Measurements from ENCODE around the gene CBX3. TPM values are rescaled to one million over a fixed set of nuclear protein-coding genes. Genes with fewer than 3 reads are reported as not detected.
"Not testable (repeated sequence)": the region's sequence is repeated elsewhere in the genome, so short reads cannot be mapped to it uniquely, and the experiment has no call there.

The CBX3 gene
- total and polyA plus RNA-seq, 2 of the 8 experiments (the other 6 are each of a cell fraction or from before 2014, with no cell fraction given) = 71.3 to 258 TPM

GRCh38 chr7:26176696-26177095 is 24.8 kb upstream of the CBX3 start:
- H2BK12ac ChIP-seq (ENCODE audit: low read depth, low read length); H4K8ac ChIP-seq (ENCODE audit: extremely low read depth, insufficient read depth, low read length); FAIRE-seq; H4K5ac ChIP-seq (ENCODE audit: insufficient read length, low read depth, low read length); H3K18ac ChIP-seq (ENCODE audit: extremely low read depth, low read length); H3K79me1 ChIP-seq (ENCODE audit: low read depth, low read length); DNase-seq (ENCODE audit: low read depth in 1 of 2, low spot score in 2 of 2); H4K91ac ChIP-seq (replicated peaks; ENCODE audit: insufficient read length, low read length); H3K14ac ChIP-seq (ENCODE audit: insufficient read length); H2AK5ac ChIP-seq (ENCODE audit: low read depth, low read length); H2AFZ ChIP-seq (ENCODE audit: low read length); H3K9ac ChIP-seq (replicated peaks in 1 of 4; ENCODE audit: extremely low read depth in 1 of 4, low read depth in 3 of 4, low read length in 3 of 4); H3K4ac ChIP-seq (replicated peaks; ENCODE audit: insufficient read length, low read depth, low read length); H3K23ac ChIP-seq (ENCODE audit: insufficient read length); H2BK20ac ChIP-seq (ENCODE audit: low read length); H3K27ac ChIP-seq (ENCODE audit: low read depth, low read length); H2BK120ac ChIP-seq (replicated peaks; ENCODE audit: low read depth, low read length); POLR2A ChIA-PET (ENCODE audit: partially characterized antibody); H2BK15ac ChIP-seq (ENCODE audit: low read length); H3K56ac ChIP-seq (replicated peaks; ENCODE audit: insufficient read length, low read depth, low read length); H3K27me3 ChIP-seq (replicated peaks in 1 of 4; ENCODE audit: control insufficient read depth in 3 of 4, extremely low read depth in 1 of 4, insufficient read depth in 3 of 4, low read length in 3 of 4); H4K20me1 ChIP-seq (replicated peaks in 1 of 2; ENCODE audit: control insufficient read depth in 1 of 2, insufficient read depth in 2 of 2, low read length in 2 of 2); H3K23me2 ChIP-seq (ENCODE audit: low read depth, low read length); H3K4me1 ChIP-seq (replicated peaks in 1 of 4; ENCODE audit: control insufficient read depth in 3 of 4, insufficient read depth in 4 of 4, low read length in 3 of 4); H3K4me3 ChIP-seq (ENCODE audit: extremely low read depth in 1 of 4, insufficient read depth in 2 of 4, low read depth in 3 of 4, low read length in 4 of 4); H3K4me2 ChIP-seq (ENCODE audit: insufficient read depth in 1 of 2, low read depth in 2 of 2, low read length in 2 of 2); H2BK5ac ChIP-seq (ENCODE audit: low read depth, low read length): not testable (repeated sequence)
- H3K79me2 ChIP-seq (ENCODE audit: control insufficient read depth in 1 of 2, insufficient read depth in 2 of 2, low read length in 2 of 2) = peaks cover 6 to 47% of the 10 kb centered on the region in 2 experiments
- H3K36me3 ChIP-seq (ENCODE audit: control insufficient read depth in 2 of 4, insufficient read depth in 4 of 4, low read length in 3 of 4) = peaks cover 3 to 23% (median 6%) of the 10 kb centered on the region in 4 experiments; a peak in 3 of 8 replicates
- CTCF ChIA-PET (ENCODE audit: partially characterized antibody) = interaction anchor here (2.6 kb wide), 1 partner anchor 86 kb away, joined by 9 read pairs; no protein-coding TSS in a partner anchor
- H3K9me3 ChIP-seq (ENCODE audit: insufficient read depth in 2 of 2, low read depth in 1 of 2, low read length in 1 of 2) = peaks cover 0 to 16% of the 10 kb centered on the region in 2 experiments; a peak in 2 of 4 replicates
- no CpG with 5 or more reads among the region's 26 CpGs for WGBS, 2 experiments (ENCODE audit: extremely low coverage in 1 of 2, insufficient coverage in 1 of 2, insufficient read length in 1 of 2, insufficient replicate concordance in 2 of 2, low coverage in 1 of 2, low lambda C conversion rate in 2 of 2, missing lambda C conversion rate in 1 of 2)

- H3K4me1 ChIP-seq (replicated peaks in 1 of 4; ENCODE audit: control insufficient read depth in 3 of 4, insufficient read depth in 4 of 4, low read length in 3 of 4); H4K8ac ChIP-seq (ENCODE audit: extremely low read depth, insufficient read depth, low read length); H2BK12ac ChIP-seq (ENCODE audit: low read depth, low read length); H3K4me2 ChIP-seq (ENCODE audit: insufficient read depth in 1 of 2, low read depth in 2 of 2, low read length in 2 of 2); H3K23me2 ChIP-seq (ENCODE audit: low read depth, low read length); H2AFZ ChIP-seq (ENCODE audit: low read length); H3K56ac ChIP-seq (replicated peaks; ENCODE audit: insufficient read length, low read depth, low read length); H4K5ac ChIP-seq (ENCODE audit: insufficient read length, low read depth, low read length); H3K14ac ChIP-seq (ENCODE audit: insufficient read length); H3K9ac ChIP-seq (replicated peaks in 1 of 4; ENCODE audit: extremely low read depth in 1 of 4, low read depth in 3 of 4, low read length in 3 of 4); H3K27ac ChIP-seq (ENCODE audit: low read depth, low read length); H4K91ac ChIP-seq (replicated peaks; ENCODE audit: insufficient read length, low read length); H4K20me1 ChIP-seq (replicated peaks in 1 of 2; ENCODE audit: control insufficient read depth in 1 of 2, insufficient read depth in 2 of 2, low read length in 2 of 2); DNase-seq (ENCODE audit: low read depth in 1 of 2, low spot score in 2 of 2); H3K27me3 ChIP-seq (replicated peaks in 1 of 4; ENCODE audit: control insufficient read depth in 3 of 4, extremely low read depth in 1 of 4, insufficient read depth in 3 of 4, low read length in 3 of 4); H3K4ac ChIP-seq (replicated peaks; ENCODE audit: insufficient read length, low read depth, low read length); FAIRE-seq; H2BK20ac ChIP-seq (ENCODE audit: low read length); H3K79me1 ChIP-seq (ENCODE audit: low read depth, low read length); H3K18ac ChIP-seq (ENCODE audit: extremely low read depth, low read length); H2BK5ac ChIP-seq (ENCODE audit: low read depth, low read length); H3K4me3 ChIP-seq (ENCODE audit: extremely low read depth in 1 of 4, insufficient read depth in 2 of 4, low read depth in 3 of 4, low read length in 4 of 4); H2BK120ac ChIP-seq (replicated peaks; ENCODE audit: low read depth, low read length); H2BK15ac ChIP-seq (ENCODE audit: low read length); H2AK5ac ChIP-seq (ENCODE audit: low read depth, low read length); H3K23ac ChIP-seq (ENCODE audit: insufficient read length): not testable (repeated sequence)
- WGBS, 2 experiments (ENCODE audit: extremely low coverage in 1 of 2, insufficient coverage in 1 of 2, insufficient read length in 1 of 2, insufficient replicate concordance in 2 of 2, low coverage in 1 of 2, low lambda C conversion rate in 2 of 2, missing lambda C conversion rate in 1 of 2) = 86% methylated on average over 13 of the region's 20 CpGs; no CpG with 5 or more reads in 1 of the 2 experiments
- CTCF ChIA-PET (ENCODE audit: partially characterized antibody) = interaction anchor here (2.6 kb wide), 1 partner anchor 87 kb away, joined by 9 read pairs; no protein-coding TSS in a partner anchor
- POLR2A ChIA-PET (ENCODE audit: partially characterized antibody) = interaction anchor here (1.0 to 4.0 kb wide), 2 partner anchors 11 to 20 kb away, joined by 4 to 26 read pairs; no protein-coding TSS in a partner anchor
- peaks cover 6 to 41% of the 10 kb centered on the region in 2 experiments for H3K79me2 ChIP-seq (ENCODE audit: control insufficient read depth in 1 of 2, insufficient read depth in 2 of 2, low read length in 2 of 2)
- H3K9me3 ChIP-seq (ENCODE audit: insufficient read depth in 2 of 2, low read depth in 1 of 2, low read length in 1 of 2) = peaks cover 0 to 16% of the 10 kb centered on the region in 2 experiments; a peak in 2 of 4 replicates
- H3K36me3 ChIP-seq (ENCODE audit: control insufficient read depth in 2 of 4, insufficient read depth in 4 of 4, low read length in 3 of 4) = peaks cover 3 to 23% (median 6%) of the 10 kb centered on the region in 4 experiments; a peak in 3 of 8 replicates
These were observed 24.3 kb upstream of the CBX3 start for GRCh38 chr7:26177269-26177668.

Measured in H1 (cell line).